Neural progenitor cell (in vitro differentiated cells): ENCODE data around the gene MYL9. TPM values are rescaled to one million over a fixed set of nuclear protein-coding genes. Genes with fewer than 3 reads are reported as not detected.

Experiments
- DNase-seq: peaks from one replicate; pipeline ENCODE4 v3.0.0-alpha.2; 2016; ENCODE audit warnings: low spot score
- H2AFZ ChIP-seq: fragments of 200-600 bp; sonication (generic); replicated peaks from 2 replicates; pipeline ENCODE4 v1.6.1; 2016; ENCODE audit warnings: antibody characterized with exemption
- H3F3A ChIP-seq: fragments of 200-600 bp; sonication (generic); 2 replicates; pipeline ENCODE4 v1.6.1; 2016; ENCODE audit warnings: antibody characterized with exemption, low read depth
- H3K27ac ChIP-seq: fragments of 200-600 bp; sonication (generic); 2 replicates; pipeline ENCODE4 v1.5.1; 2016; ENCODE audit warnings: mild to moderate bottlenecking
- H3K27me3 ChIP-seq: fragments of 200-600 bp; sonication (generic); 2 replicates; pipeline ENCODE4 v1.6.1; 2016; ENCODE audit warnings: mild to moderate bottlenecking, moderate library complexity
- H3K36me3 ChIP-seq: fragments of 200-600 bp; sonication (generic); 2 replicates; pipeline ENCODE4 v1.5.1; 2016
- H3K4me1 ChIP-seq: fragments of 200-600 bp; sonication (generic); 2 replicates; pipeline ENCODE4 v1.6.1; 2016; ENCODE audit warnings: mixed run types
- H3K4me2 ChIP-seq: fragments of 200-600 bp; sonication (generic); 2 replicates; pipeline ENCODE4 v1.6.1; 2016
- H3K4me3 ChIP-seq: fragments of 200-600 bp; sonication (generic); 2 replicates; pipeline ENCODE4 v1.5.1; 2016
- H3K79me2 ChIP-seq: fragments of 200-600 bp; sonication (generic); 2 replicates; pipeline ENCODE4 v1.6.1; 2016; ENCODE audit warnings: low read depth
- H3K9ac ChIP-seq: fragments of 200-600 bp; sonication (generic); 2 replicates; pipeline ENCODE4 v1.6.1; 2016
- H3K9me3 ChIP-seq: fragments of 200-600 bp; sonication (generic); 2 replicates; pipeline ENCODE4 v1.5.1; 2016; ENCODE audit warnings: low read depth
- H4K20me1 ChIP-seq: fragments of 200-600 bp; sonication (generic); 2 replicates; pipeline ENCODE4 v1.6.1; 2016; ENCODE audit warnings: low read depth
- H3K27ac Mint-ChIP-seq: 3 replicates; pipeline ENCODE4 v1.8.0; 2021; ENCODE audit warnings: mixed read lengths
- H3K27me3 Mint-ChIP-seq: 2 replicates; pipeline ENCODE4 v1.8.0; 2022; ENCODE audit warnings: low read depth, mild to moderate bottlenecking, inconsistent platforms, moderate library complexity, mixed read lengths; ENCODE audit not compliant: insufficient read depth
- H3K36me3 Mint-ChIP-seq: 3 replicates; pipeline ENCODE4 v1.8.0; 2021; ENCODE audit warnings: mixed read lengths
- H3K4me1 Mint-ChIP-seq: 3 replicates; pipeline ENCODE4 v1.8.0; 2021; ENCODE audit warnings: mixed read lengths
- H3K4me3 Mint-ChIP-seq: 3 replicates; pipeline ENCODE4 v1.8.0; 2021; ENCODE audit warnings: mild to moderate bottlenecking, moderate library complexity, mixed read lengths
- H3K9me3 Mint-ChIP-seq: 3 replicates; pipeline ENCODE4 v1.8.0; 2020; ENCODE audit warnings: mixed read lengths
- CTCF ChIP-seq: fragments of 200-600 bp; sonication (generic); IDR thresholded peaks from 2 replicates; pipeline ENCODE4 v1.5.1; 2017; ENCODE audit warnings: antibody characterized with exemption, mild to moderate bottlenecking
- EZH2 ChIP-seq: fragments of 200-600 bp; sonication (generic); IDR thresholded peaks from 2 replicates; pipeline ENCODE4 v1.6.1; 2017; ENCODE audit warnings: antibody characterized with exemption, mild to moderate bottlenecking, moderate library complexity
- EZH2phosphoT487 ChIP-seq: fragments of 200-600 bp; sonication (generic); IDR thresholded peaks from 2 replicates; pipeline ENCODE4 v1.6.1; 2017; ENCODE audit warnings: antibody characterized with exemption
- total RNA-seq: library from RNA; depleted of rRNA; stranded (reverse); fragments of >200 nt; gene quantifications from 2 replicates; pipeline ENCODE4 v1.2.3, GENCODE V29; 2015; ENCODE audit warnings: low replicate concordance

Gene MYL9
- total RNA-seq, 1 donor from 2014 or later: 12.4 TPM

- no peak overlapping the region for H2AFZ ChIP-seq
- no peak for TF ChIP-seq EZH2phosphoT487
- TF ChIP-seq EZH2: no peak
- no peak for TF ChIP-seq CTCF
- H3K36me3 ChIP-seq: peaks cover 6% of the 10 kb centered on the region
- peaks cover 29% of the 10 kb centered on the region for H4K20me1 ChIP-seq
- H3K27me3 ChIP-seq: no peaks in the 10 kb centered on the region
- no peaks in the 10 kb centered on the region for H3K79me2 ChIP-seq
- Mint-ChIP-seq H3K27ac (no peak overlapping the region), H3K4me1 (peaks cover 2% of the 10 kb centered on the region), H3K9me3 (no peaks in the 10 kb centered on the region), H3K27me3 (peaks cover 4% of the 10 kb centered on the region), H3K36me3 (peaks cover 30% of the 10 kb centered on the region), H3K4me3 (no peak overlapping the region)
- H3K9ac ChIP-seq: no peak overlapping the region
- DNase-seq: no peak
- no peaks in the 10 kb centered on the region for H3K9me3 ChIP-seq
- no peak overlapping the region for H3K4me3 ChIP-seq
- H3K4me2 ChIP-seq: no peak overlapping the region
- peaks cover 2% of the 10 kb centered on the region for H3F3A ChIP-seq
- H3K27ac ChIP-seq: no peak overlapping the region
- no peaks in the 10 kb centered on the region for H3K4me1 ChIP-seq
These were observed 18.0 kb upstream of the MYL9 start for GRCh38 chr20:36523341-36523740.

GRCh38 chr20:36525620-36526365 lies 15.5 kb upstream of the MYL9 start:
- DNase-seq: no peak
- H4K20me1 ChIP-seq: peaks cover 25% of the 10 kb centered on the region
- peaks cover 2% of the 10 kb centered on the region for H3K4me1 Mint-ChIP-seq
- no peak overlapping the region for H3K9ac ChIP-seq
- H3K4me1 ChIP-seq: no peaks in the 10 kb centered on the region
- H3K27ac ChIP-seq: no peak overlapping the region
- peak overlapping the region; percentile 13 for H3K27ac Mint-ChIP-seq
- peaks cover 6% of the 10 kb centered on the region for H3K27me3 Mint-ChIP-seq
- H3K9me3 Mint-ChIP-seq: no peaks in the 10 kb centered on the region
- no peak overlapping the region for H2AFZ ChIP-seq
- H3K36me3 Mint-ChIP-seq: peaks cover 29% of the 10 kb centered on the region
- TF ChIP-seq CTCF: no peak
- TF ChIP-seq EZH2: no peak
- no peak for TF ChIP-seq EZH2phosphoT487
- no peak overlapping the region for H3K4me2 ChIP-seq
- no peaks in the 10 kb centered on the region for H3K27me3 ChIP-seq
- no peaks in the 10 kb centered on the region for H3K79me2 ChIP-seq
- H3K4me3 ChIP-seq: no peak overlapping the region
- H3K9me3 ChIP-seq: no peaks in the 10 kb centered on the region
- H3K4me3 Mint-ChIP-seq: no peak overlapping the region
- H3F3A ChIP-seq: no peaks in the 10 kb centered on the region
- H3K36me3 ChIP-seq: peaks cover 6% of the 10 kb centered on the region

GRCh38 chr20:36526521-36527011 lies 14.8 kb upstream of the MYL9 start:
- Histone ChIP-seq H3K4me2 (no peak overlapping the region), H3F3A (no peaks in the 10 kb centered on the region), H2AFZ (no peak overlapping the region), H3K4me1 (no peaks in the 10 kb centered on the region), H3K9me3 (no peaks in the 10 kb centered on the region), H3K27me3 (no peaks in the 10 kb centered on the region), H3K36me3 (peaks cover 6% of the 10 kb centered on the region), H3K9ac (no peak overlapping the region), H4K20me1 (peaks cover 17% of the 10 kb centered on the region), H3K79me2 (no peaks in the 10 kb centered on the region), H3K27ac (no peak overlapping the region), H3K4me3 (no peak overlapping the region)
- Mint-ChIP-seq H3K27me3 (peaks cover 6% of the 10 kb centered on the region), H3K9me3 (no peaks in the 10 kb centered on the region), H3K36me3 (peaks cover 26% of the 10 kb centered on the region), H3K4me3 (no peak overlapping the region), H3K4me1 (peaks cover 2% of the 10 kb centered on the region), H3K27ac (no peak overlapping the region)
- no peak for DNase-seq
- TF ChIP-seq EZH2: no peak
- no peak for TF ChIP-seq CTCF
- no peak for TF ChIP-seq EZH2phosphoT487
